DMS114 treated with DMSO at 0.1 percent for 48 hours (cell line): ENCODE measurements around the gene TENM4.
"Not testable (repeated sequence)": the region's sequence is repeated elsewhere in the genome, so short reads cannot be mapped to it uniquely, and the experiment has no call there.

Source experiments
- DNase-seq: peaks from one replicate; lab custom pipeline; 2025; ENCODE audit not compliant: unreplicated experiment; lab: John Stamatoyannopoulos, UW

The TENM4 gene

DNA sequence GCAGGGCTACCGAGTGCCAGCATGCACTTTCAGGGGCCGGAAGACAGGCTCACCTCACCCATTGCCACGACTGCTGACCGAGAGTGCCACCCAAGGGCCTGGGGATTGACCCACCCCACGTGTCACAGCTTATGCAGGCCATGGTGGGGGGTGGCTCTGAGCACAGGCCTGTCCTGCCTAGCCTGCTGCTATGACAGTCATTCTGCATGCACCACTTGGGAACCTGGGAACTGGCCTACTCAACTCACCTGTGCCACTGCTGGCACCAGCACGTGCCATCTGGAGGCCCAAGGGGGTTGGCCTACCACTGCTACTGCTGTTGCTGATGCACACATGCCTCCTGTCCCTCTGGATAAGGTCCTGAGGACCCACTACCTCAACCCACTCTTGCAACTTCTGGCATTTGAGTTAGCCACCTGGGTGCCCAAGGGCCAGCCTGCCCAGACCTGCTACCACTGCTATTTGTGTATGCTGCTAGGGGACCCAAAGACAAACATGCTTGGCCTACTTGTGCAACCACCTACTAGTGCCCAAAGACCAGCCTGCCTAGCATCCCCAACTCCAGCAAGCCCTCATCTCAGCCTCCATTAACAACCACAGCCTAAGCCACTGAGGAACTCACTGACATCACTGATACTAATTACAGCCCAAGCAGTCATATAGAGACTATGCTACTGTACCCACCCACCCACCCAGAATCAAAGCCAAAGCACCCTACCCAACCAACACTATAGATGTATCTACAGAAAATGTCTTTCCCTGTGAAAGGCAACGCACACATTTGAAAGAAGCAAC lies 807.1 kb downstream of the TENM4 start:
- DNase-seq, result no peak

DNA sequence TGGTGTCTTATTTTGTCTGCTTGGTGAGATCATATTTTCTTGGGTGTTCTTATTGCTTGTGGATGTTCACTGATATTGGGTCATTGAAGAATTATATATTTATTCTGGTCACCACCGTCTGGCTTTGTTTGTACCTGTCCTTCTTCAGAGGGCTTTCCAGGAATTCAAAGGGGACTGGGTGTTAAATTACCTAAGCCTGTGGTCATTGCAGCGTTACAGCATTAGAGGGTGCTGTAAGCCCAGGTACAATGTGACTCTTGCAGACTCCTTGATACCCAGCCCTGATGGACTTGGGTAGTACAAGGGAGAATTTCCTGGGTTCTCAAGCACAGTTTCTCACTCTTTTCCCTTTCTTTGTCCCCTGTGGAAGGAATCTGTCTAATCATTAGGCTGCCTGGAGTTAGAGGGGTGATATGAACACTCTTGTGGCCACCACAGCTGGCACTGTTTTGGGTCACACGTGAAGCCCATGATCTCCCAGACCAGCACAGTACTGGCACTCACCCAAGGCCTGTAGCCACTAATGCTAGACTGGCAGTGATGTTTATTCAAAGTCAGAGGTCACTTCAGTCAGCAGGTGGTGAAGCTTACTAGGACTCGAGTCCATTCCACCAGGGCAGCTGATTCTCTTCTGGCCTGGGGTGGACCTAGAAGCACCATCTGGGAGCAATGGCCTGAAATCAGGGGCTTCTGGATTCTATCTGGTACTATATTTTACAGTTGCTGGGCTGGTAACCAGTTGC lies 810.1 kb downstream of the TENM4 start:
- no peak for DNase-seq

DNA sequence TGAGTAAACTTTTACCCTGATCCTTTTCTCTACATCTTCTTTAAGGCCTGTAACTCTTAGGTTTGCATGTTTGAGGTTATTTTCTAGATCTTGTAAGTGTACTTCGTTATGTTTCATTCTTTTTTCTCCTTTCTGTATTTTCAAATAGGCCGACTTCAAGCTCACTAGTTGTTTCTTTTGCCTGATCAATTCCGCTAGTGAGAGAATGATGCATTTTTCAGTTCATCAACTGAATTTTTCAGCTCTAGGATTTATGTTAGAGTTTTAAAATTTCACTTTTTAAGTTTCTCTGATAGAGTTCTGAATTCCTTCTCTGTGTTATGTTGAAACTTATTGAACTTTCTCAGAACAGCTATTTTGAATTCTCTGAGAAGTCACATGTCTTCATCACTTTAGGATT lies 810.7 kb downstream of the TENM4 start:
- no peak for DNase-seq

DNA sequence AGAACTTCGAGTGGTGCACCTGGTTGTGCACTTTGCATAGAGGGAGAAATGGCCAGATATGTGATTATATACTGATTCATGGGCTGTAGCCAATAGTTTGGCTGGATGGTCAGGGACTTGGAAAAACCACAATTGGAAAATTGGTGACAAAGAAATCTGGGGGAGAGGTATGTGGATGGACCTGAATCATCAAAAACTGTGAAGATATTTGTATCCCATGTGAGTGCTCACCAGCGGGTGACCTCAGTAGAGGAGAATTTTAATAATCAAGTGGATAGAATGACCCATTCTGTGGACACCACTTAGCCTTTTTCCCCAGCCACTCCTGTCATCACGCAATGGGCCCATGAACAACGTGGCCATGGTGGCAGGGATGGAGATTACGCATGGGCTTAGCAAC lies 818.2 kb downstream of the TENM4 start:
- no peak for DNase-seq

DNA sequence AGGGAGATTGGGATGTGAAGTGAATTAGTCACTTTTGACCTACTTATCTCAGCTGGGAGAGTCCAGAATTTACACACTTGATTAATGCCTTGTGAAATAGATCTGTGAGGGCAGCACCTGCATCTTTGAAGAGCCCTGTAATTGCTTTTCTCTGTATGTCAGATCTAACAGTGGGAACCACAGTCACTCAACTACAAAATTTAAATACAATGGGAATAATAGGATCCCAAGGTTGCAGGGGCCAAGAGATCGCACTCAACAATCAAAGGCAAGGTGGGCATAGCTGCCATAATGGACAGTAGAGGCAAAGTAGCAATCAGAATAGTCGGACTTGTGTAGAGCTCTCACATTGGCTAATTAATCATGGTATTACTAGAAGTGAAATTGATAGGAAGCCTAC lies 820.7 kb downstream of the TENM4 start:
- DNase-seq, result no peak

DNA sequence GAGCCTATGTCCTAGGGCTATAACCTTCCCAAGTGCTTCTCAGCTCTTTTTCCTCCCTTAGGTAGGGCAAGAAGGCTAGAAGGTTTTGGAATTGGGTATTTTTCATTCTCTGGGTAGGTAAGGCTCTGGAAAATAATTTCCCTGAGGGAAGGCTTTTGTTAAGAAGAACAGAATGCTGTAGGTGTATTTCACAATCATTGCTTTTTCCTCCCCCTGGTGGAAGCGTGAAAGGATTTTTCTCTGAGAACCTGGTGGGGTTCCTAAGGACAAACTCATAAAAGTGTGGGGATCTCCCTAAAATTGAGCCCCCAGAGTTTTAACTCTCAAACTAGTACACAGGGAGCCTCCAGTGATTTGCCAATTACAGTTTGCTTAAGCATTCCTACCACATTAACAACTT lies 825.1 kb downstream of the TENM4 start:
- DNase-seq, result no peak

DNA sequence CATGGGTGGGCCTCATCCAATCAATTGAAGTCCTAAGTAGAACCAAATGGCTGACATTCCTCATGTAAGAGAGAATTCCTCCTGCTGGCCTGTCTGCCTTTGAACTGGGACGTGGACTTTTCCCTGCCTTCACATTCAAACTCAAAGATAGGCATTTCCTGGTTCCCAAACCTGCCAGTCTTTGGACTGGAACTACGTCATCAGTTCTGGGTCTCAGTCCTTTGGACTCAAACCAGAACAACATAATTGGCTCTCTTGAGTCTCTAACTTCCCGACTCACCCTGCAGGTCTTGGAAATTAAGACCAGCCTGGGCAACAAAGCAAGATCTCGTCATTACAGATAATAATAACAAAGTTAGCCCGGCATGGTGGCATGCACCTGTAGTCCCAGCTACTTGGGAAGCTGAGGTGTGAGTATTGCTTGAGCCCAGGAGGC lies 827.4 kb downstream of the TENM4 start:
- no peak for DNase-seq

DNA sequence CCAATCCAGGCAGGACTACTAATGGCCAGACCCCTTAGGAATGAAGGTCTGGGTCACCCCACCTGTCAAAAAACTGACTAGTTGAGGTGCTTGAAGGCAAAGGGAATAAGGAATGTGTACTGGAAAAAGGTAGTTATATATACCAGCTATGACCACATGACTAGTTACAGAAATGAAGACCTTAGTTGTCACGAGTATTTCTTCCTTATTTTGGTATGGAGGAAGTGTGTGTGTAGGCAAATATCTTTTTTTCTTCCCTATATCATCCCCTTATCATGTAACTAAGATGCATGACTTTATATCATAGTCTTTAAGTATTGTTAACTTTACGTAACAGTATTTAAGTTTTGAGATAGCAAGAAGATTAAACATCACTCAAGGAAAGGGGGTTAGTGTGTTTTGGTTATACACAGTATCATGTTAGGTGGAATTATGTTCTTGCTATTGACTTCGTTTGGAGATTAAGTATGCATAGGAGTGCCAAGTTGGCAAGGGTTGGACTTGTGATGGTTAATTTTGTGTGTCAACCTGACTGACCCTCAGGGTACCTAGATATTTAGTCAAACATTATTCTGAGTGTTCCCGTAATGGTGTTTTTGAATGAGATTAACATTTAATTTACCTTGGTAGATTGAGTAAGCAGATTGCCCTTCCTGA lies 828.0 kb downstream of the TENM4 start:
- no peak for DNase-seq

DNA sequence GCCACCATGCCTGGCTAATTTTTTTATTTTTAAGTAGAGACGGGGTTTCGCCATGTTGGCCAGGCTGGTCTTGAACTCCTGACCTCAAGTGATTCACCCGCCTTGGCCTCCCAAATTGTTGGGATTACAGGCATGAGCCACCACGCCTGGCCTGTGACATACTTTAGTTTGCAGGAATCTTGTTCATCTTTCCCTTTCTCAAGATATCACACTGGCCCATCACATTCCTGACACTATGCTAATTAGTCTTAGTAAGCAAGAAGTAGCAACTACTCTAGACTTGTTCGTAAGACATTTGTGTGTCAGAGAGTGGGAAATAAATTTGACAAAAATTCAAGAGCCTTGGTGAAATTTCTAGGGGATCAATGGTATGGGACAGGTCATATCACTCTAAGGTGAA lies 831.5 kb downstream of the TENM4 start:
- DNase-seq, result not testable (repeated sequence)

DNA sequence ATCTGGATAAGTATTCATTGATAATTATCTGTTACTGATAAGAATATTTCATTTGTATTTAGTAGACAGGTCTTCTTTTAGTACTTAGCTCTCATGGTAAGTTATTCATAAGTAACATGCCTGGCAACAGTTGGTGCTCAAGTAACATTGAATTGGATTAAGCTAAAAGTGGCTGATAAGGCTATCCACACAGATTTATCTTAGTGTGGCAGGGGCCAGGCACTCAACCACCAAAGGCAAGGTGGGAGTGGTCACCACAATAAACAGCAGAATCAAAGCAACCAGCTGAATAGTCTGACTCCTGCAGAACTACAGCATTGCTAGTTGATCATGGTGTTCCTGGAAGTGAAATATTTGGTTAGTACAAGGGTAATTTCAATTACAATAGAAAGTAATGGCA lies 833.1 kb downstream of the TENM4 start:
- DNase-seq, result no peak

DNA sequence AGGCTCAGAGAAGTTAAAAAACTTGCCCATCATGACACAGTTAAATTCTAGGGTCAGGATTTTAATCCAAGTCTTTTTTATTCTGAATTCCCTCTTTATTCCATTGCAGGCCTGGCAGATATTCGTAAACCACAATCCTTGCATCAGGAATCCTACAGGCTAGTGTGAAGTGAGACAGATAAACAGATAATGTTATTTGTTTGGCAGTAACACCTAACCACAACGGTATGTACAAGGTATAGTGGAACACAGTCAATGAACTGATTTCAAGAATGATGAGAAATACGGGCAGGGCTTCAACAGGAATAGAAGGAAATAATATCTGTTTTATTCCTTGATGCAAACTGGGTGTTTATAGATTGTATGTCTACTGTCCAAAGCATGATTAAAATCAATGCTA lies 834.2 kb downstream of the TENM4 start:
- DNase-seq, result no peak

DNA sequence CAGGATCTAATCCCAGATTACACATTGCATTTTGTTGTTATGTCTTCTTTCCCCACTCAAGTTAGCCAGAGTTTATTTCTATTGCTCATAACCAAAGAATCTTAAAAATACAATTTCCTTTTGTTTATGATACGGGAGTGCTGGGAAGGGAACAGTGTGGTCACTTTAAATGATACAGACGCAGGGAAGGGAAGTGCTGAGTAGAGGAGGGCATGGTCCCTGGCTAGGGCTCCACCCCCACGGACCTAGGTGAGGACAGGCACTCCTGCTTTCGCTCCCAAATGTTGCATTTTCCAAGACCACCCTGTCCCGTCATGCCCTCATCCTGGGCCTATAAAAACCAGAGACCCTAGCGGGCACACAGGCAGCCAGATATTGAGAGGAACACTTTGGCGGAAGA lies 835.5 kb downstream of the TENM4 start:
- no peak for DNase-seq

DNA sequence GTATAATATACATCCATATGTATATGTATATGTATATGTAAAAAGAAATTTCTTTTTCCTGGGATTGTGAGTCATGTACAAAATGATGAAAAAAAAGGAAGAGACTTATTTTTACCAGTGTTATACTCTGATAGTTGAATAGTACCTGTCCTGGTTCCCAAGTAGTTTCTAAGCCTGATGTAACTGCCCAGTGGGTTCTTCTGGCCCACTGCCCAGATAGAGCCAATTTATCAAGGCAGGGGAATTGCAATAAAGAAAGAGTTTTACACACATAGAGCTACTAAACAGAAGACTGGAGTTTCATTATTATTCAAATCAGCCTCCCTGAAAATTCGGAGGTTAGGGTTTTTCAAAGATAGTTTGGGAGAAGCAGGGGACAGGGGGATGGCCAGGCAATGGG lies 837.0 kb downstream of the TENM4 start:
- DNase-seq, result no peak
